ENCODE results near the gene SH3YL1. TPM values are rescaled to one million over a fixed set of nuclear protein-coding genes. Genes with fewer than 3 reads are reported as not detected.

The SH3YL1 gene
- total RNA-seq, 2 donors from 2014 or later = 28.6 to 40.6 TPM

DNA sequence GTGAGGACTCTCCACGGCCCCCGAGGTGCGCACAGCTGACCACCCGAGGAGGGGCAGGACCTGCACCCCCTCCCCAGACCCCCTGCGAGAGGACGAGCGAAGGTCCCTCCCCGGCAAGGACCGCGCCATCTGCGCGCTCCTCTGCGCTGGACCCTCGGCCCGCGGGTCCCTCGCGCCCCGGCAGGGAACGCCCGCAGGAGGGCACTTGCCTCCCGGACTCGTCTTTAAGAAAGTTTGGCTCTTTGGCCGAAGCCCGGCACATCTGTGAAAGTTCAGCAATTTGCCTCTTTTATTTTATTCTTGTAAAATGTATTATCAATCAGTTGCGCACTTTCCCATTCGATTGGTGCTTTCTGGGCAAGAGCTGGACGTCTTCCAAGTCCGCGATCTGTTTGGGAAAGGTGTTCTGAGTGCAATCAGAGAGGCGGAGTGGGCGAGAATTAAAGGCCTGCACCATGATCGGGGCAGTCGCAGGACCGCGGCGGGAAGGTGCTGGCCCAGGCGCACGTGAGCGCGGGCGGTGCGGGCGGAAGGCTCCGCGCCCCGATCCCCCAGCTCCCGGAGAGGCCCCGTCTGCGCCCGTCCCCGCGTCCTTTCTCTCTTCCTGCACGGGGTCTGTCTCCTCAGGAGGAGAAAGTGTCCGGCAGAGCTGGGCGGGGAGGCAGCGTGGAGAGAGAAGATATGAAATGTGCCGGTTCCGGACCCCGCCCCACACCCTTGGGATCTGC lies 25.7 kb upstream of the SH3YL1 start:
- DNase-seq (ENCODE audit: low spot score) (no peak), ATAC-seq (ENCODE audit: insufficient number of reproducible peaks, low FRiP score, low read depth) (no peak)
- H3K4me1 ChIP-seq (ENCODE audit: control insufficient read depth in 1 of 2, low read depth in 2 of 2) = peaks cover 0 to 36% of the 10 kb centered on the region in 2 donors
- H3K9me3 ChIP-seq = no peaks in the 10 kb centered on the region
- H3K4me3 ChIP-seq = peak overlapping the region; percentile 75
- H3K27ac ChIP-seq = peak overlapping the region; percentile 72 to 83
- no peaks in the 10 kb centered on the region for H3K27me3 ChIP-seq (replicated peaks; ENCODE audit: insufficient read depth)
- no peaks in the 10 kb centered on the region for H3K36me3 ChIP-seq
- TF ChIP-seq, protein P1, sequence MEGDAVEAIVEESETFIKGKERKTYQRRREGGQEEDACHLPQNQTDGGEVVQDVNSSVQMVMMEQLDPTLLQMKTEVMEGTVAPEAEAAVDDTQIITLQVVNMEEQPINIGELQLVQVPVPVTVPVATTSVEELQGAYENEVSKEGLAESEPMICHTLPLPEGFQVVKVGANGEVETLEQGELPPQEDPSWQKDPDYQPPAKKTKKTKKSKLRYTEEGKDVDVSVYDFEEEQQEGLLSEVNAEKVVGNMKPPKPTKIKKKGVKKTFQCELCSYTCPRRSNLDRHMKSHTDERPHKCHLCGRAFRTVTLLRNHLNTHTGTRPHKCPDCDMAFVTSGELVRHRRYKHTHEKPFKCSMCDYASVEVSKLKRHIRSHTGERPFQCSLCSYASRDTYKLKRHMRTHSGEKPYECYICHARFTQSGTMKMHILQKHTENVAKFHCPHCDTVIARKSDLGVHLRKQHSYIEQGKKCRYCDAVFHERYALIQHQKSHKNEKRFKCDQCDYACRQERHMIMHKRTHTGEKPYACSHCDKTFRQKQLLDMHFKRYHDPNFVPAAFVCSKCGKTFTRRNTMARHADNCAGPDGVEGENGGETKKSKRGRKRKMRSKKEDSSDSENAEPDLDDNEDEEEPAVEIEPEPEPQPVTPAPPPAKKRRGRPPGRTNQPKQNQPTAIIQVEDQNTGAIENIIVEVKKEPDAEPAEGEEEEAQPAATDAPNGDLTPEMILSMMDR (IDR thresholded peaks at IDR 0.05) = no peak

DNA sequence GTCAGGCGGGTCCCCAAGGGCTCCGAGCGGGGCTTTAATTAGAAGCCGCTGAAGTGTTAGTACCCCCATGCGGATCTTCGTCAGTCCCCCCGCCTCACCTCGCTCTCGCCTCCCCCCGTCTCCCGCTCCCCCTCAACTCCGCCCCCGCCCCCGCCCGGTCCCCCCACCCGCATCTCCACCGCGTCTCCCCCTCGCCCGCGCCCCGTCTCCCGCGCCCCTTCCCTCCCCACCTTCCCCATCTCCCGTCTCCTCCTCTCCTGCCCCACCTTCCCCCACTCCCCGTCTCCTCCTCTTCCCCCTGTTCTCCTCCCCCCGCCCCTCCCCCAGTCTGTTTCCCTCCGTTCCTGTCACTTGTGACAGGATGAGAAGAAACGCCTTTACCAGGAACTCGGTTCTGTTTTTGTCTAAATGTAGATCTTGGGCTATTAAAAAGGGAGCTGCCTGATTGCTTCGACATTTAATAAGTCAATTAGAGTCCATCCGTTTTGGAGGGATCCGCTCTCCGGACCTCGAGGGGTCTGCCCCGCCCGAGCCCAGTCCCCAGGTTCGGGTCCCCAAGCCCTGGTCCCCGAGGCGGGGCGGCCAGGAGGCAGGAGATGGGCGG lies 25.0 kb upstream of the SH3YL1 start:
- Histone ChIP-seq H3K27ac (peak overlapping the region; percentile 72 to 83), H3K27me3 (replicated peaks; ENCODE audit: insufficient read depth) (no peaks in the 10 kb centered on the region), H3K4me3 (peak overlapping the region; percentile 75), H3K9me3 (no peaks in the 10 kb centered on the region), H3K4me1 (ENCODE audit: control insufficient read depth in 1 of 2, low read depth in 2 of 2) (peaks cover 0 to 40% of the 10 kb centered on the region in 2 donors), H3K36me3 (no peaks in the 10 kb centered on the region)
- TF ChIP-seq, protein P1 (IDR thresholded peaks at IDR 0.05) = no peak
- no peak for ATAC-seq (ENCODE audit: insufficient number of reproducible peaks, low FRiP score, low read depth)
- DNase-seq (ENCODE audit: low spot score) = no peak

DNA sequence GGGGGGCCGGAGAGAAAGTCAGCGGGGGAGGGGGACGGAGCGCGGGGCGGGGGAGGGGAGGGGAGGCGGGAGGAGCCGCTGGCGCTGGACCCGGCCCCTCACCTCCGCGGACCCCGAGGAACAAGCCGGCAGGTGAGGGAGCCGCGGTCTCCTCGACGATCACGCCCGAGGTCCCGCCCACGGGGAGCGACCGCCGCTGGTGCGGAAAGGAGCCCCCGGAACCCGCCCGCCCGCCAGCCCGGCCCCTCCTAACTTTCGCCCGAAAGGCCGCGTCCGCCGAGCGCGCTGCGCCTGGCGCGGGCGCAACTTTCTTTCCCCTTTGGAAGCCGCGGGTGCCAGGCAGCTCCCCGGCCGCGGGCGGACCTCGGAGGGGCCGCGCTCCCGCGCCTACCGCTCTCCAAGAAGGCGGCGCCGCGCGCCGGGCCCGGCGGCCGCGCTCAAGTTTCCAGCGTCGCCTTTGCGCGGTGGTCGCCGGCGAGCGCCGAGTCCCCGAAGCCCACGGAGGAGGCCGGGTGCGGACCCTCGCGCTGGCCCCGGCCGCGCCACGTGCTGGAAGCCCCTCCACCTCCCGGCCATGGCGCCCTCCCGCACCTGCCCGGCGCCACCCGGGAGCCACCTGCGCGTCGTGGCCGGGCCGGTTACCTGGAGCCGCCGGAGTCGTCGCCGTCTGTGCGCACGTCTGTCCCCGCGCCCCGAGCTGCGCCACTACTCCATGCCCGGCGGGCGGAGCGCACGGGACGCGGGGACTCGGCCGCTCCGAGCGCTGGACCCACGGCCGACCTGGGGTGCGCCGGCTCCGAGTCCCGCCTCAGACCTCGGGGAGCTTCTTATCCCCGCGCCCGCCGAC lies 24.3 kb upstream of the SH3YL1 start, which contains the start of gene ALKAL2:
ALKAL2 (minus strand) TSS at position 181 of the 847 bp plus-strand sequence. CDS start 256 bp downstream, outside the sequence.
- no peak for DNase-seq (ENCODE audit: low spot score)
- Histone ChIP-seq H3K27ac (peak within 1 kb of the TSS; percentile 74 to 83), H3K9me3 (no peaks in the 10 kb centered on the region), H3K4me3 (peak within 1 kb of the TSS; percentile 75), H3K27me3 (replicated peaks; ENCODE audit: insufficient read depth) (no peaks in the 10 kb centered on the region), H3K36me3 (no peaks in the 10 kb centered on the region), H3K4me1 (ENCODE audit: control insufficient read depth in 1 of 2, low read depth in 2 of 2) (peaks cover 0 to 40% of the 10 kb centered on the region in 2 donors)
- TF ChIP-seq, protein P1 (IDR thresholded peaks at IDR 0.05) = no peak
- no peak for ATAC-seq (ENCODE audit: insufficient number of reproducible peaks, low FRiP score, low read depth)

DNA sequence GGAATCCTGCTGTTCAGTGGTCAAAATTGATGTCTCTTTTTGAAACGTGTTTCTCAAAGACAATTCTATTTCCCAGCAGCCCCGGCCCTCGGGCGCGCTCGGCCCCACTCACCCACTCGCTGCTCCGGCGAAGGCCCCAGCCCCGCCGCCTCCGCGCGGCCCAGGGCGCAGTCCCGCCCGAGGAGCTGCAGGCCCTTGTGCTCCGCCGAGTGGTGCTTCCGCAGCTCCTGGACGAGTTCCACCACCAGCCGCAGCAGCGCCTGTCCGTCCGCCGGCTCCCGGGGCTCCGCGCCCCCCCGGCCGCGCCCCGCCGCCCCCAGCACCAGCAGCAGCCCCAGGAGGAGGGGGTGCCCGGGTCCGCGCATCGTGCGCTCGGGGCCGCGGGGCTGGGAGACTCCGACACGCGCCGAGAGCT lies 23.6 kb upstream of the SH3YL1 start:
- no peak for DNase-seq (ENCODE audit: low spot score)

More for the DNA sequence above, 23.6 kb upstream of the SH3YL1 start:
- no peaks in the 10 kb centered on the region for H3K9me3 ChIP-seq
- H3K36me3 ChIP-seq = no peaks in the 10 kb centered on the region
- no peaks in the 10 kb centered on the region for H3K27me3 ChIP-seq (replicated peaks; ENCODE audit: insufficient read depth)
- H3K27ac ChIP-seq = peak overlapping the region; percentile 70 to 74
- ATAC-seq (ENCODE audit: insufficient number of reproducible peaks, low FRiP score, low read depth) = no peak
- peaks cover 0 to 40% of the 10 kb centered on the region in 2 donors for H3K4me1 ChIP-seq (ENCODE audit: control insufficient read depth in 1 of 2, low read depth in 2 of 2)
- TF ChIP-seq, protein P1 (IDR thresholded peaks at IDR 0.05) = no peak
- peak overlapping the region; percentile 75 for H3K4me3 ChIP-seq

All from thoracic aorta (tissue), 2 donors.